Ishikawa (cell line): ENCODE data around the gene AMMECR1.

ENCODE experiments used
- CEBPB ChIP-seq: IDR thresholded peaks from 2 replicates; pipeline ENCODE4 v1.6.1; 2012
- EGR1 ChIP-seq: IDR thresholded peaks from 2 replicates; pipeline ENCODE4 v1.6.1; 2012
- EP300 ChIP-seq: IDR thresholded peaks from 2 replicates; pipeline ENCODE4 v1.6.1; 2012; ENCODE audit warnings: borderline replicate concordance
- FOXM1 ChIP-seq: IDR thresholded peaks from 2 replicates; pipeline ENCODE4 v1.6.1; 2012; ENCODE audit warnings: low read depth, borderline replicate concordance
- MAX ChIP-seq: IDR thresholded peaks from 2 replicates; pipeline ENCODE4 v1.6.1; 2012
- TEAD4 ChIP-seq: IDR thresholded peaks from 2 replicates; pipeline ENCODE4 v1.6.1; 2012
- USF1 ChIP-seq: IDR thresholded peaks from 2 replicates; pipeline ENCODE4 v1.6.1; 2012
- ZBTB7A ChIP-seq: IDR thresholded peaks from 2 replicates; pipeline ENCODE4 v1.6.1; 2012; ENCODE audit warnings: low read depth
- TF ChIP-seq, protein P1 (sequence below): IDR thresholded peaks from 2 replicates; pipeline ENCODE4 v1.6.1; 2012; ENCODE audit warnings: low read depth, mild to moderate bottlenecking

GRCh38 chrX:110181459-110182137 lies 136.3 kb downstream of the AMMECR1 start:
- no peak for TF ChIP-seq TEAD4
- TF ChIP-seq EGR1 = no peak
- TF ChIP-seq, protein P1, sequence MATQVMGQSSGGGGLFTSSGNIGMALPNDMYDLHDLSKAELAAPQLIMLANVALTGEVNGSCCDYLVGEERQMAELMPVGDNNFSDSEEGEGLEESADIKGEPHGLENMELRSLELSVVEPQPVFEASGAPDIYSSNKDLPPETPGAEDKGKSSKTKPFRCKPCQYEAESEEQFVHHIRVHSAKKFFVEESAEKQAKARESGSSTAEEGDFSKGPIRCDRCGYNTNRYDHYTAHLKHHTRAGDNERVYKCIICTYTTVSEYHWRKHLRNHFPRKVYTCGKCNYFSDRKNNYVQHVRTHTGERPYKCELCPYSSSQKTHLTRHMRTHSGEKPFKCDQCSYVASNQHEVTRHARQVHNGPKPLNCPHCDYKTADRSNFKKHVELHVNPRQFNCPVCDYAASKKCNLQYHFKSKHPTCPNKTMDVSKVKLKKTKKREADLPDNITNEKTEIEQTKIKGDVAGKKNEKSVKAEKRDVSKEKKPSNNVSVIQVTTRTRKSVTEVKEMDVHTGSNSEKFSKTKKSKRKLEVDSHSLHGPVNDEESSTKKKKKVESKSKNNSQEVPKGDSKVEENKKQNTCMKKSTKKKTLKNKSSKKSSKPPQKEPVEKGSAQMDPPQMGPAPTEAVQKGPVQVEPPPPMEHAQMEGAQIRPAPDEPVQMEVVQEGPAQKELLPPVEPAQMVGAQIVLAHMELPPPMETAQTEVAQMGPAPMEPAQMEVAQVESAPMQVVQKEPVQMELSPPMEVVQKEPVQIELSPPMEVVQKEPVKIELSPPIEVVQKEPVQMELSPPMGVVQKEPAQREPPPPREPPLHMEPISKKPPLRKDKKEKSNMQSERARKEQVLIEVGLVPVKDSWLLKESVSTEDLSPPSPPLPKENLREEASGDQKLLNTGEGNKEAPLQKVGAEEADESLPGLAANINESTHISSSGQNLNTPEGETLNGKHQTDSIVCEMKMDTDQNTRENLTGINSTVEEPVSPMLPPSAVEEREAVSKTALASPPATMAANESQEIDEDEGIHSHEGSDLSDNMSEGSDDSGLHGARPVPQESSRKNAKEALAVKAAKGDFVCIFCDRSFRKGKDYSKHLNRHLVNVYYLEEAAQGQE = no peak
- TF ChIP-seq MAX = no peak
- no peak for TF ChIP-seq EP300
- TF ChIP-seq CEBPB = no peak
- TF ChIP-seq USF1 = no peak
- no peak for TF ChIP-seq ZBTB7A
- TF ChIP-seq FOXM1 = no peak
